GM23248 (cell line): Measurements from ENCODE around the gene CHAF1A. TPM values are rescaled to one million over a fixed set of nuclear protein-coding genes. Genes with fewer than 3 reads are reported as not detected.

Experiments used
- DNase-seq: peaks from one replicate; pipeline ENCODE4 v3.0.0-alpha.2; 2015
- H2AFZ ChIP-seq: fragments of 200-600 bp; sonication (generic); 2 replicates; pipeline ENCODE4 v1.6.1; 2016; ENCODE audit warnings: antibody characterized with exemption
- H3F3A ChIP-seq: fragments of 200-600 bp; sonication (generic); 2 replicates; pipeline ENCODE4 v1.6.1; 2016; ENCODE audit warnings: mild to moderate bottlenecking, antibody characterized with exemption, mixed run types; ENCODE audit not compliant: insufficient read depth
- H3K27ac ChIP-seq: fragments of 200-600 bp; sonication (generic); 2 replicates; pipeline ENCODE4 v1.5.1; 2016; ENCODE audit warnings: mild to moderate bottlenecking
- H3K27me3 ChIP-seq: fragments of 200-600 bp; sonication (generic); replicated peaks from 2 replicates; pipeline ENCODE4 v1.6.1; 2016; ENCODE audit warnings: mild to moderate bottlenecking; ENCODE audit not compliant: insufficient read depth
- H3K36me3 ChIP-seq: fragments of 200-600 bp; sonication (generic); 2 replicates; pipeline ENCODE4 v1.6.1; 2016; ENCODE audit warnings: low read depth, mild to moderate bottlenecking
- H3K4me1 ChIP-seq: fragments of 200-600 bp; sonication (generic); 2 replicates; pipeline ENCODE4 v1.6.1; 2016; ENCODE audit warnings: mild to moderate bottlenecking; ENCODE audit not compliant: insufficient read depth
- H3K4me2 ChIP-seq: fragments of 200-600 bp; sonication (generic); one replicate; pipeline ENCODE4 v1.6.1; 2016; ENCODE audit warnings: mild to moderate bottlenecking; ENCODE audit not compliant: unreplicated experiment
- H3K4me3 ChIP-seq: fragments of 200-600 bp; sonication (generic); 2 replicates; pipeline ENCODE4 v1.5.1; 2016; ENCODE audit warnings: mild to moderate bottlenecking
- H3K79me2 ChIP-seq: fragments of 200-600 bp; sonication (generic); 2 replicates; pipeline ENCODE4 v1.6.1; 2016; ENCODE audit warnings: mild to moderate bottlenecking; ENCODE audit not compliant: insufficient read depth
- H3K9ac ChIP-seq: fragments of 200-600 bp; sonication (generic); 2 replicates; pipeline ENCODE4 v1.6.1; 2016; ENCODE audit warnings: mild to moderate bottlenecking
- H3K9me2 ChIP-seq: fragments of 200-600 bp; sonication (generic); 2 replicates; pipeline ENCODE4 v1.6.1; 2016; ENCODE audit warnings: mixed run types, mild to moderate bottlenecking, moderate library complexity; ENCODE audit not compliant: insufficient read depth
- H3K9me3 ChIP-seq: fragments of 200-600 bp; sonication (generic); one replicate; pipeline ENCODE4 v1.6.1; 2017; ENCODE audit warnings: low read depth
- H4K20me1 ChIP-seq: fragments of 200-600 bp; sonication (generic); 2 replicates; pipeline ENCODE4 v1.6.0; 2016; ENCODE audit not compliant: insufficient read depth
- EZH2 ChIP-seq: fragments of 200-600 bp; sonication (generic); IDR thresholded peaks from 2 replicates; pipeline ENCODE4 v1.6.1; 2018; ENCODE audit warnings: antibody characterized with exemption, mild to moderate bottlenecking; ENCODE audit not compliant: insufficient read depth, poor library complexity, severe bottlenecking
- EZH2phosphoT487 ChIP-seq: fragments of 200-600 bp; sonication (generic); IDR thresholded peaks from 2 replicates; pipeline ENCODE4 v1.6.1; 2018; ENCODE audit warnings: antibody characterized with exemption, moderate library complexity, mild to moderate bottlenecking, low read depth; ENCODE audit not compliant: insufficient read depth
- WGBS, 2 experiments: methylation state at CpG; one replicate each; pipeline ENCODE4 v1.1.6; 2015 to 2017; ENCODE audit warnings: low lambda C conversion rate in 2 of 2, low coverage in 1 of 2; ENCODE audit errors: missing lambda C conversion rate in 2 of 2; 5-methylcytosine and 5-hydroxymethylcytosine counted together
- in situ Hi-C: fragments of 300-500 bp; cut with MboI; formaldehyde crosslinking; loops from 2 replicates; pipeline ENCODE4 v1.15.0; 2020
- polyA plus RNA-seq: library from polyadenylated mRNA; unstranded; fragments of >200 nt; fragmentation: Nextera tagmentation; extraction: Ambion mirVana; gene quantifications from 2 replicates; pipeline ENCODE4 v1.2.1, GENCODE V29; 2016
- total RNA-seq: library from RNA; depleted of rRNA; stranded (reverse); fragments of >200 nt; shearing (Covaris generic); gene quantifications from 2 replicates; pipeline ENCODE4 v1.2.3, GENCODE V29; 2014

The CHAF1A gene
- total and polyA plus RNA-seq, 2 experiments from 2014 or later, result 11.6 to 12.6 TPM

DNA sequence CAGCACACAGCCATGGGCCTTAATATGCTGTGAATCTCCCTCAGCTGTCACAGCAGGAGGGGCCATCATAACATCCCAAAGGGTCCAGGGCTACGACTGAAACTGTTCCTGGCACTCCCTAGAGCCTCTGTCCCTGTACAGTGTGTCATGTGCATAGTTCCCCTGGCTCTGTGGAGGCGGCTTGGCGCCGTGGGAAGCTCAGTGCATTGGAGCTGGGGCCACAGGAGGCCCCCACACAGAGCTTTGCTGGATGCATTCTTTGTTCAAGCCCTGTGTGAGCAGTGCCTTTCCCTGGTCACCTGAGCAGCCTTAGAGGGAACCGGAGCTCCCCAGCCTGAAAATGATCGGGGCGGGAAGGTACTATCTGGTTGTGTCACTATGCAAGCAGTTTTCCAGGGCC lies 33.8 kb downstream of the CHAF1A start:
- H3K4me2 ChIP-seq, result no peak overlapping the region
- TF ChIP-seq EZH2phosphoT487 (no peak), EZH2 (no peak)
- no peaks in the 10 kb centered on the region for H3K36me3 ChIP-seq
- no peak overlapping the region for H3K9ac ChIP-seq
- H3K4me3 ChIP-seq, result no peak overlapping the region
- no peaks in the 10 kb centered on the region for H3K4me1 ChIP-seq
- H4K20me1 ChIP-seq, result no peaks in the 10 kb centered on the region
- no peak overlapping the region for H3K27ac ChIP-seq
- no peak for DNase-seq
- in situ Hi-C loops, result no loop called here
- WGBS, 2 experiments, result 95 to 96% methylated on average over 7 of the region's 7 CpGs
- H3K9me3 ChIP-seq, result no peaks in the 10 kb centered on the region
- H3K79me2 ChIP-seq, result no peaks in the 10 kb centered on the region
- H2AFZ ChIP-seq, result no peak overlapping the region
- no peaks in the 10 kb centered on the region for H3K27me3 ChIP-seq
- no peaks in the 10 kb centered on the region for H3K9me2 ChIP-seq
- H3F3A ChIP-seq, result no peaks in the 10 kb centered on the region

DNA sequence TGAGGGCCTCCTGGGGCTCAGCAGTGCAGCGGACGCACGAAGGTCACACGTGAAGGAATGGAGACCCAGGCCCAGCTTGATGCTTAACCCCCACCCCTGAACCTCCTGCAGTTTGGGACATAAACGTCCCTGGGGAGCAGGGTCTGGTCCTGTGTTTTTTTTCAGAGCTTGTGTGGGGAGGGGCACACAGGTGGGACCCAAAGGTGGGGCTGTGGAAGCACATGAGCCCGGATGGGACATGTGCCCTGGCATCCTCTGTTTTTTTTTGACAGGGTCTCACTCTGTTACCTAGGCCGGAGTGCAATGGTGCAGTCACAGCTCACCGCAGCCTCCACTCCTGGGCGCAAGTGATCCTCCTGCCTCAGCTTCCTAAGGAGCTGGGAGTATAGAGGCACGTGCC lies 34.7 kb downstream of the CHAF1A start:
- H3K27me3 ChIP-seq, result no peaks in the 10 kb centered on the region
- no peaks in the 10 kb centered on the region for H3K36me3 ChIP-seq
- no peaks in the 10 kb centered on the region for H3K79me2 ChIP-seq
- H3K9me2 ChIP-seq, result no peaks in the 10 kb centered on the region
- no peaks in the 10 kb centered on the region for H3K9me3 ChIP-seq
- no peak overlapping the region for H3K9ac ChIP-seq
- no peak for DNase-seq
- no peak overlapping the region for H2AFZ ChIP-seq
- WGBS, 2 experiments, result 96% methylated on average over 10 of the region's 10 CpGs
- H3K4me3 ChIP-seq, result no peak overlapping the region
- no peak for TF ChIP-seq EZH2phosphoT487
- no peak for TF ChIP-seq EZH2
- H3K4me2 ChIP-seq, result no peak overlapping the region
- no peak overlapping the region for H3K27ac ChIP-seq
- no peaks in the 10 kb centered on the region for H4K20me1 ChIP-seq
- H3K4me1 ChIP-seq, result no peaks in the 10 kb centered on the region
- in situ Hi-C loops, result no loop called here
- no peaks in the 10 kb centered on the region for H3F3A ChIP-seq

DNA sequence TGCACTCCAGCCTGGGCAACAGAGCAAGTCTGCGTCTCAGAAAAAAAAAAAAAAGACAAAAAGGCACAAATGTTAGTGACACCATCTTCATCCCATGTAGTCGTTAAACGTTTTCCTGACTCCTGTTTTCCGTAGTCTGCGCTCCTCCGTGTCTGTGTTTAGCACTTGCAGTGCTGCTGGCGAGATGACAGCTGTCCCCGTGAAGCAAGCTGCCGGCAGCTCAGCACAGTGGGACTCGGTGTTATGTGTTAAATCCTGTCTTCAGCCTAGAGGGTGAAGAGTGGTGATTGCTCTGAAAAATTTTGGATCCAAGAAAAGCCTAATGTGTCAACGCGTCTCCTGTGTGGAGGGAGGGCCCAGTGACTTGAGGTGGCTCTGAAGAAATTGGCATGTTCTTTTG lies 36.8 kb downstream of the CHAF1A start:
- H3K9me2 ChIP-seq, result no peaks in the 10 kb centered on the region
- H3K4me1 ChIP-seq, result no peaks in the 10 kb centered on the region
- H3K36me3 ChIP-seq, result no peaks in the 10 kb centered on the region
- H3K27ac ChIP-seq, result no peak overlapping the region
- no peak for DNase-seq
- H3K9ac ChIP-seq, result no peak overlapping the region
- H4K20me1 ChIP-seq, result no peaks in the 10 kb centered on the region
- TF ChIP-seq EZH2phosphoT487, result no peak
- no peak for TF ChIP-seq EZH2
- no peak overlapping the region for H3K4me2 ChIP-seq
- H2AFZ ChIP-seq, result no peak overlapping the region
- H3K79me2 ChIP-seq, result no peaks in the 10 kb centered on the region
- no peak overlapping the region for H3K4me3 ChIP-seq
- no peaks in the 10 kb centered on the region for H3K9me3 ChIP-seq
- 90% methylated on average over 12 of the region's 12 CpGs for WGBS, 2 experiments
- H3F3A ChIP-seq, result no peaks in the 10 kb centered on the region
- H3K27me3 ChIP-seq, result no peaks in the 10 kb centered on the region
- in situ Hi-C loops, result no loop called here

DNA sequence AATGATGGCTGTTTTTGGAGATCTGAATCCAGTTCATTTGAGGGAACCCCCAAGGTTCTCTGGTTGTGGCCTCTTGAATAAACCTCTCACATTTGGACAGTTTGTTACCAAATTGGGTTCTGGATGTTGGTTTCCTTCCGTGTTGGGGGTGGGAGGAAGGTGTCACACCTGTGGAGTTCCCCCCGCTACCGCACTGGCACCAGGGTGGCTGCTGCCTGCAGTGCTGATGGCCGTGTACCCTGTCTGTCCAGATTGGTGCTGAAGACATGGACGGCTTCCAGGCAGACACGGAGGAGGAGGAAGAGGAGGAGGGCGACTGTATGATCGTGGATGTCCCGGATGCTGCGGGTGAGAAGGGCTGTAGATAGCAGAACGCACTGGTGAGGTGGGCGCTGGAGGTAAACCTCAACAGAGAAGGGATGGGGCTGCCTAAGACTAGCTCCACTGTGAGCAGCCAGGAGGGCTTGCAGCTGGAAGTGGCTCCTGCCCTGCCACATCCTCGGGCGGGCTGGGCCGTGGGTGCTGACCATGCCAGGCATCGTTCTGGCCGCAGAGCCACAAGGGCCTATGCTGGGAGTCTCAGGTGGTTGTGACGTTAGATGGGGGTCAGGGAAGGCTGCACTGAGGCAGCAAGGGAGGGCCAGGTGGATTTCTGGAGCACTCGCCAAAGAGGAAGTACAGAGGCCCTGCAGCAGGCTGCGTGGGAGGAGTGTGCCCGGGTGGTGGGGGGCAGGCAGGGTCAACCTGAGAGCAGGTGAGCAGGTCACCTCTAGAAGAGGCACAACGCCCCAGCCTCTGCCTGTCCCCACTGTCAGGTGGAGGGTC lies 39.8 kb downstream of the CHAF1A start:
- H3K4me3 ChIP-seq, result no peak overlapping the region
- H3K36me3 ChIP-seq, result no peaks in the 10 kb centered on the region; the same call in 1 of the 2 replicates
- in situ Hi-C loops, result no loop called here
- no peak overlapping the region for H3K9ac ChIP-seq
- H2AFZ ChIP-seq, result no peak overlapping the region
- TF ChIP-seq EZH2 (no peak), EZH2phosphoT487 (no peak)
- H3K4me1 ChIP-seq, result no peaks in the 10 kb centered on the region
- no peaks in the 10 kb centered on the region for H3K9me3 ChIP-seq
- no peaks in the 10 kb centered on the region for H3K9me2 ChIP-seq
- no peak for DNase-seq
- no peaks in the 10 kb centered on the region for H3F3A ChIP-seq
- no peak overlapping the region for H3K4me2 ChIP-seq
- no peaks in the 10 kb centered on the region for H4K20me1 ChIP-seq
- H3K27me3 ChIP-seq, result no peaks in the 10 kb centered on the region
- 75 to 82% methylated on average over 21 to 22 of the region's 22 CpGs for WGBS, 2 experiments
- no peaks in the 10 kb centered on the region for H3K79me2 ChIP-seq
- no peak overlapping the region for H3K27ac ChIP-seq
